HG03025 (cell line): Measurements from ENCODE around the gene KHDC4.

Experiments used
- ATAC-seq: cut with Tn5 transposase; IDR thresholded peaks from one replicate; pipeline ENCODE4 v1.9.1; 2021; ENCODE audit warnings: mild to moderate bottlenecking, moderate library complexity; ENCODE audit not compliant: unreplicated experiment, low FRiP score

Gene KHDC4

DNA sequence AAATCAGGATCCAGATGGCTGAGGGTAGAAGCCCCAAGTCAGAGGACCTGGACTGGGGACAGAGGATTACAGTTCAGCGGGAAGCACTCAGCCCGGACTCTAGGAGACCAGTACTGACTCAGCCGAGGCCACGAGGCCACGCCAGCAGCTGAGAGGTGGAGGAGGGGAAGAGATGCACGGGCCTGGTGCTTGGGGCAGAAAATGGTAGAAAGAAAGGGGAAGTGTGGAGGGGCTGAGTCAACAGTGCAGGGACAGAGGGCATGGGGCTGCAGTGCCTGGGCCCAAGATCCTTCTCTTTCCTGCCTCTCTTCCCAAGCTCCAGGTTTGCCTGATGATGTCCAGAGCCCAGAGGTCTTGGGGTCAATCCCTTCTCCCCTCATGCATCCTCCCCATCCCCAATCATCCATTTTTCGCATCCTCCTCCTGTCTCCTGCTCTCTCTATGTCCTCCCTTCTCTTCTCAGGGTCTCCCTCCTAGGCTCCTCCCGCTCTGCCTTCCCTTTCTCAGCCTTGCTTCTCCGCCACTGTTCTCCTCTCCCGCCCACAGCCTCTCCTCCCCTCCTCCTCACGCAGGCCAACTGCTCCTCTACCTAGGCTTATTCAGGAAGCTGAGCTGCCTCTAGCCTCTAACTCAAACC lies 36.4 kb upstream of the KHDC4 start:
- no peak for ATAC-seq

DNA sequence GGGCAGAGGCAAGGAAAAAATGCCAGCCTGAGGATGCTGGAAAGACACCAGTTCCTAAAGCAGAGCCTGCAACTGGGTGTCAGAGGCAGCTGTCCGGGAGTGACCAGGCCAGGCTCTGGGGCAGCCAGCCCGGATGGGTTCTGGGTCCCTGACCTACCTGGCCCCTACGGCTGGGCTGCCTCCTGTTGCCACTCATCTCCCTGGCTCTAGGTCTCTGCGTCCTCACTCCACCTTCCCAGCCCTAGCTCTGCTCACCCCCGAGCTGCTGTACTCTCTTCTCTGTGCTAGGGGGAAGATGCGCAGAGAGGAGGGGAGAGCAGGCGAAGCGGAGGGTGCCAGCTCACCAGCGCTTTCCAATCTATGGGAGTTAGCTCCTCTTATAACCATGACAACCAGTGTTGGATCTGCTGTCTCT lies 35.2 kb upstream of the KHDC4 start:
- no peak for ATAC-seq

DNA sequence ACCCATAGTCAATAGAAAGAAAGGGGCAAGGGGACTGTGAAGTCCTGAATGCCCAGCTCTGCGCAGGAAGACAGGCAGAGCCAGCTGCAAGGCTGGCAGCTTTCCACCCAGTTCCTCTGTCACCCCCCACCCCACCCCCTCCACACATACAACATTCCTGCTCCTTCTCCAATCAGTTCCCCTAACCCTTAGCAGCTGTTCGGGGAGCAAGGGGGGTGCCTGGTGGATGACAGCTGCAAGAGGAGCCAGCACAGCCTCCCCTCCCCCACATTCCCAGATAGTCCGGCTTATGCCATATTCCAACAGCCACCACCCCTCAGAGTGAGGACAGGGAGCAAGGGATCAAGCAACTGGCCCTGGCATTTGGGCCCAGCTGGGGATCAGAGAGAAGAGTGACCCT lies 34.5 kb upstream of the KHDC4 start:
- ATAC-seq: no peak

DNA sequence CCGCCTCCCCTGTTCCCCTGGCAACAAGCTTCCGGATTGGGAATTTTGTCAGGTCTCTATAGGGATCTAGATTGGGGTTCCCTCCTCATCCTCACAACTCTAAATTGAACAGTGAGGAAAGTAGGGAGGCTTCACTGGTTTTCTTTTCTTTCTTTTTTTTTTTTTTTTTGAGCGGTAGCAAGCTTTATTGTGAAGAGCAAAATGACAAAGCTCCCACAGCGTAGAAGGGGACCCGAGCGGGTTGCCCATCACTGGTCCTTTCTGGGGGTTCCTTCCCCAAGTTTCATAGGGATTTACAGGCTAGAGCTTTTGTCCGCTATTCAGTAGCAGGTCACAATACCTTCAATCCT lies 33.8 kb upstream of the KHDC4 start:
- no peak for ATAC-seq

- no peak for ATAC-seq
Observed at GRCh38 chr1:155967341-155968050, 33.3 kb upstream of the KHDC4 start.

DNA sequence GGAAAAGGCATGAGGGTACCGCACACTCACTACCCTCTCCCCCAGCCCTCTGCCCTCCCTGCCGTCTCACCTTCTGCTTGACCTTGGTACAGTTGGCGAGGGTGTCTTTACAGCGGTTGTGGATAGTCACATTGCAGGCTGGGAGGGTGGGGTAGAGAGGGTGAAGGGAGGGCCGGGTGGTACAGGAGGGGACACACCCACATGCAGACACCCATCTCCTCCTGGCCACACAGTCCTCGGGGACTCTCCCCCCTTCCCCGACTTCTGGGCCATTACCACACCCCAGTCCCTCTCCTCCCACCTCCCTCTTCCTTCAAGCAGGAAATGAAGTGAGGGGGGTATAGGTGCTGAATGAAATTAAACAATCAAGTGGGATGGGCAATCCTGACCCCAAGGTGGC lies 32.5 kb upstream of the KHDC4 start:
- ATAC-seq: no peak

DNA sequence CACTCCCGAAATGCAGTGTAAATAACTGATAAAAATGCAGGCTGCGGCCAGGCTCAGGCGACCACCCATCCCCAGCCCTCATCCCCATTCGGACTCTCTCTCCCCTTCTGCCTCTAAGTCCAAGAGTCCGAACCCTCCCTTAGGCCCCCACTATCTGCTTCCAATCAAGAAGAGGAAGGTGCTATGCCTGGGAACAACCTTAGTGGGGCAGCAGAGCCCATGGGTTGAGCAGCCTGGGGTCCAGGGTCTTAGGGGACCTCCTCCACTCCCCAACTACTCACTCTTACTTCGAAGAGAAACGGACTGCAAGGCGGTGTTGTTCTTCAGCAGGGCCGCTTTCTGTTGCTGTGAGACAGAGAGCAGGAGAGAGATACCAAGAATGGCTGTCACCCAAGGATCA lies 31.9 kb upstream of the KHDC4 start:
- ATAC-seq: no peak

DNA sequence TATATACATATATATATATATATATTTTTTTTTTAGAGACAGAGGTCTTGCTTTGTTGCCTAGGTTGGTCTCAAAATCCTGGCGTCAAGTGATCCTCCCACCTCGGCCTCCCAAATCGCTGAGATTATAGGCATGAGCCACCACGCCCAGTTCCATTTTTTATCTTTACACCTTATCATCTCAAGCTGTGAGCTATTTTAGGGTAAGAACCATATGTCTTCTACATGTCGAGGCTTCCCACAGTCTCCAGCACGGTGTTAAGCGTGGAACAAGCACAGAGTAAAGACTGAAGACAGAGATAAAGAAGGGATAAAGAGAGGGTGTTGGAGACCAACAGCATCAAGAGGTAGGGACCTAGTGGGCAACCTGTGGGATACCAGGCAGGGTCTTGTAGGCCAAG lies 30.0 kb upstream of the KHDC4 start:
- ATAC-seq: no peak

DNA sequence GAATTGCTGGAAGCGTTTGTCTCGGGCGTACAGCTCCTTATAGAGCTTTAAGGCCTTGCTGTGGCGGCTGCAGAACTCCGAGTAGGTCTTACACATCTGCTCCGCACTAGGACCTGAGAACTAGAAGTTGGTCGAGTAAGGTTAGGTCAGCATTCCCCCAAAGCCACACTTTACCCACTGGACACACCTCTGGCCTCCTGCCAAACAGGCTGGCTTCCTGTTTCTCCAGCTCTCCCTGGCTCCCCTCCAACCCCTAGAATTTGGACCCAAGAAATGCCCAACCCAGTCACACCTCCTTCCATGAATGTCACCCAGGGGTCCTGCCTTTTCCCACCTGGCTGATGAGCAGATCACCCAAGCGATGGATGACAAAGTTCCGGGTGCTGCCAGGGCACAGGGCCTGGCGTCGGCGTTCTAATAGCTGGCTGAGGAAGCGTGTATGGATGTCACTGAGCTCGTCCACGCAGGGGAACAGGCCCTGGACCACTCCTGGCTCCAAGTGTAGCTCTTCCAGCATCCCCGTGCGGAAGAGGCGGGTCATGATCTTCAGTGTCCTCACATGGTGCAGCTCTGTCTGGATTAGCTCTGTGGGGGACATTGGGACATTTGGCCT lies 28.5 kb upstream of the KHDC4 start:
- no peak for ATAC-seq

GRCh38 chr1:155961937-155962336 lies 27.7 kb upstream of the KHDC4 start:
- ATAC-seq: no peak

- ATAC-seq: no peak
Observed at GRCh38 chr1:155960081-155960745, 26.0 kb upstream of the KHDC4 start.

DNA sequence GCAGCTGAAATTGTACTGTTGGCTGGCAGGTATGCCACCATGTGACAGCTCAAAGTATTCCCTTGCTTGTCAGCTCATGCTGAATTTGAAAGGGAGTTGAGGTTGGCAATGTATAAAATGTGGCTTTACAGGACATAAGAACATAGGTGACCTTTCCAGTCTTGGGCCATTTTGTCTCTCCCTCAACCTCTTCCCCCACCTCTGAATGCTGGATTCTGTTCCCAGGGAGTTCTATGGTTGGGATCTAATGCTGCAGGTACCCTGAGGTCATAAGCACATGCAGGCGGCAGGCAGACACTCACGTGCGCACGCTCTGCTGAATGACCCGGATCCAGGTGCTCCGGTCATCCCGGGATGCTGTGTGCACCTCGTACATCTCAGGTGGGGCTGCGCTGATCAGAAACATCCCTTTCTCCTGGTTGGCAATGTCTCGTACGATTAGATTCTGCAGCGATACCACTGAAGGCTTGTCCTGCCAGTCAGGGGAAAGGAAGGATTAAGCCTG lies 23.2 kb upstream of the KHDC4 start:
- no peak for ATAC-seq

DNA sequence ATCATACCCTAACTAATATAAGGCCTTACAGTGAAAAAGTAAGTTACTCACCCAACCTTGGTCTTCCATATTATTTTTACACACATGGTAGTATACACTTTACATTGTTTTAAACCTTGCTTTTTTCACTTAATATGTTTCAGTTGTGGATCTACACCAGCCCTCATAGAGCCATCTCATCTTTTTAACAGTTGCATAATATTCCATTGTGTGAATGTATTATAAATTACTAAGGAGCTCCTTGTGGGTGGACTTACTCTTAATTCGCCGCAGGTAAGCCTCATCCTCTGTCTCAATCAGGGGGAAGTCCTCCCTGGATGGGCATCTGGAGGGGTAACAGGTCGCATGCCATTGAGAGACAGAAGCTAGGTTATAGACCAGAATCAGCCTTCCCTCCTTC lies 20.4 kb upstream of the KHDC4 start:
- ATAC-seq: no peak

GRCh38 chr1:155952505-155952890 lies 18.3 kb upstream of the KHDC4 start:
- ATAC-seq: no peak

DNA sequence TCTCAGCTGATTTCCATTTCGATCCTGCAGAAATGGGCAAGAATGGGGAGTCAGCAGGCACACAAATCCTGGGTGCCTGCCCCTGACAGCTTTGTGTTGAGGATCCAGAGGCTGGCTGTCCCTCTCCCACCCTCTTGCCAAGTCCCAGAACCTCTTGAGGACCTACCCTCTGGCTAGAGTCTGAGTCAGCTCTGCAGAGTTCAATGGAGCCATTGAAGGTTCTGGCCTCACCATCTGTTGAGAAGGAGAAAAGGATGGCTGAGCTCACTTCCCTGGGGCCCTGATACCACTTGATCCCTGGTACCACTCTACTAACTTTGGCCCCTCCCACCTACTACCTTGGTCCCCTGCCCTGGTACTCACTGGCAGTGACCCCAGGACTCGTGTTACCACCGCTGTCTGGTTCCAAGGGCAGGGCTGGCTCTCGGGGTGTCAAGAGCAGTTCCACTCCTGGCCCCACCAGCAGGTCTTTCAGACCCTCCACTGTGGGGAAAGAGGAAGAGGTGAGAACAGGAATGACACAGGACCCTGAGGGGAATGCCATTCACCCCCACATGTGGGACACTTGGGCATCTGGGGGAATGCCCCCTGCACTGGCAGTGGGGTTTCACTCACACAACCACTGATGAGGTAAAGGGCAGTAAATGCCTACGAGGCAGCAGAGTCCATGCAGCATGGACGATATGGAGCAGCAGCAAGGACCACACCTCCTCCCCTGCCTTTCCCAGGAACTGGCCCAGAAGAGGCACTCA lies 17.7 kb upstream of the KHDC4 start:
- no peak for ATAC-seq

DNA sequence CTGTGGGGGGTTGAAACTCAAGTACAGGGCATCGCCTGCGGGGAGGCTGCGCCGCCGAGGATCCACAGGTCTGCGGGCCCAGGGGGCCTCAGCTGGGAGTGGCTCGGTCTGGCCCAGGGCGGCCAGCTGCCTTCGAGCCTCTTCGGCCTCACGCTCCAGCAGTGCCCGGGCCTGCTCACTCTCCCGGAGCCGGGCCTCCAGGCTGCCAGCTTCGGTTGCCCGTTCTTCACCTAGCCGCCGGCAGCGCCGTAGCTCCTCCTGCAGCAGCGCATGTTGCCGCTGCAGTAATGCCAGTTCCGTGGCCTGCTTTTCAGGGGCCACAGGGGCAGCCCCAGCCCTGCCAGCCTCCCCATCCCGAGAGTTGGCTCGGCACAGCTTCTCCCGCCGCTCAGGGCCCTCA lies 16.6 kb upstream of the KHDC4 start:
- ATAC-seq: no peak

GRCh38 chr1:155947741-155948140 lies 13.5 kb upstream of the KHDC4 start:
- ATAC-seq: no peak

DNA sequence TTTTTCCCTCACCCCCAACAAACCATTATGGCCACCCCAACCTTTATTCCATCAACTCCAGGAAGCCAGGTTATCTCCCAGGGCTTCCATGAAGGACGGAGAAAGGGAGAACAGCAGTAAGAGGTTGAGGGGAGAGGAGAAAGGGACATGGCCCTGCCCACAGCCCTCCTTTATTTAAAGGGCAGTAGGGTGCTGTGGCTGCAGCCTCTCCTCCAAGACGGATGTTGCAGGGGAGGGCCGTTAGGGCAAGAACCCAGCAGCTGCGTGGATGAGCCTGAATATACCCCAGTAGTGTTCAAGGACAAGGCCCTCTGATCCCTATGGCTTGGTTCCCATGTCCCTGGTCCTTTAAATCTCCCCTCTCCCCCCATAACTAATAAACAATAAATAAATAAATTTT lies 13.1 kb upstream of the KHDC4 start:
- ATAC-seq: no peak

DNA sequence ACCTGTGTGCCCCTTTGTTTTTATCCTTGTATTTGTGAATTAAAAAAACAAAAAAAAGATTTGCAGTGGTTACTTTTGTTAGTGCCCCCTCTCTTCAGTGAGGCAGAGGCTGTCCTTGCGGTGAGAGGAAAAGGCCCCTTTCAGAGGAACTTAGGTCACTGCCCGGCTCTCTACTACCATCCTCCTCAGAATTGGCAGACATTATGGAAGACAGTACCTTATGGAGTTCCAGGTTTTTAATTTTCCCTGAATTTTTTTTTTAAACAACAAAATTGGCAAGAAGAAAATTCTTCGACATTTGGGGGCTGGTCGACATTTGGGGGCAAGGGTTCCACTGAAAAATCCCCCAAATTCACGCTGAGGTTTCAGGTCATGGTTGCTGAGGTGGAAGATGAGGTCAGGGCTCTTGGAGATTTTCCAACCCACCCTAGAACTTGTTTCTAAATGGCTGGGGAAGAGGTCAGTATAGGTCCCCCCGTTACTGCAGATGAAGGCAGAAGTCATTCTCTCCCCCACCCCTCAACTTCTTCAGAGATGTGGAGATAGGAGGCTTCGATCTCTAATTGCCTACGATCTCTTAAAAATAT lies 12.5 kb upstream of the KHDC4 start:
- no peak for ATAC-seq

- ATAC-seq: no peak
Observed at GRCh38 chr1:155944444-155944799, 10.2 kb upstream of the KHDC4 start.
